ENCODE data around the gene ADGRL4.

ADGRL4 gene

GRCh38 chr1:79006564-79006963, at the start of gene ADGRL4:
TSS of gene ADGRL4 (minus strand) at chr1:79006730. CDS start at chr1:79006654, 76 bp downstream.
- peak within 1 kb of the TSS; percentile 62 for H3K4me3 ChIP-seq (ENCODE audit: low read length)
- TF ChIP-seq, protein P1, sequence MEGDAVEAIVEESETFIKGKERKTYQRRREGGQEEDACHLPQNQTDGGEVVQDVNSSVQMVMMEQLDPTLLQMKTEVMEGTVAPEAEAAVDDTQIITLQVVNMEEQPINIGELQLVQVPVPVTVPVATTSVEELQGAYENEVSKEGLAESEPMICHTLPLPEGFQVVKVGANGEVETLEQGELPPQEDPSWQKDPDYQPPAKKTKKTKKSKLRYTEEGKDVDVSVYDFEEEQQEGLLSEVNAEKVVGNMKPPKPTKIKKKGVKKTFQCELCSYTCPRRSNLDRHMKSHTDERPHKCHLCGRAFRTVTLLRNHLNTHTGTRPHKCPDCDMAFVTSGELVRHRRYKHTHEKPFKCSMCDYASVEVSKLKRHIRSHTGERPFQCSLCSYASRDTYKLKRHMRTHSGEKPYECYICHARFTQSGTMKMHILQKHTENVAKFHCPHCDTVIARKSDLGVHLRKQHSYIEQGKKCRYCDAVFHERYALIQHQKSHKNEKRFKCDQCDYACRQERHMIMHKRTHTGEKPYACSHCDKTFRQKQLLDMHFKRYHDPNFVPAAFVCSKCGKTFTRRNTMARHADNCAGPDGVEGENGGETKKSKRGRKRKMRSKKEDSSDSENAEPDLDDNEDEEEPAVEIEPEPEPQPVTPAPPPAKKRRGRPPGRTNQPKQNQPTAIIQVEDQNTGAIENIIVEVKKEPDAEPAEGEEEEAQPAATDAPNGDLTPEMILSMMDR (conservative IDR thresholded peaks at IDR 0.05; ENCODE audit: low read length): no peak
- peak; percentile 57 for DNase-seq (ENCODE audit: low read depth)

GRCh38 chr1:79055856-79056255, 49.3 kb upstream of the ADGRL4 start:
- no peak for DNase-seq (ENCODE audit: low read depth)
- TF ChIP-seq, protein P1 (conservative IDR thresholded peaks at IDR 0.05; ENCODE audit: low read length): no peak

GRCh38 chr1:79052829-79053449, 46.4 kb upstream of the ADGRL4 start:
- peak overlapping the region; percentile 34 for H3K4me3 ChIP-seq (ENCODE audit: low read length)
- TF ChIP-seq, protein P1 (conservative IDR thresholded peaks at IDR 0.05; ENCODE audit: low read length): no peak
- no peak for DNase-seq (ENCODE audit: low read depth)

More at GRCh38 chr1:79055856-79056255, 49.3 kb upstream of the ADGRL4 start:
- no peak overlapping the region for H3K4me3 ChIP-seq (ENCODE audit: low read length)

DNA sequence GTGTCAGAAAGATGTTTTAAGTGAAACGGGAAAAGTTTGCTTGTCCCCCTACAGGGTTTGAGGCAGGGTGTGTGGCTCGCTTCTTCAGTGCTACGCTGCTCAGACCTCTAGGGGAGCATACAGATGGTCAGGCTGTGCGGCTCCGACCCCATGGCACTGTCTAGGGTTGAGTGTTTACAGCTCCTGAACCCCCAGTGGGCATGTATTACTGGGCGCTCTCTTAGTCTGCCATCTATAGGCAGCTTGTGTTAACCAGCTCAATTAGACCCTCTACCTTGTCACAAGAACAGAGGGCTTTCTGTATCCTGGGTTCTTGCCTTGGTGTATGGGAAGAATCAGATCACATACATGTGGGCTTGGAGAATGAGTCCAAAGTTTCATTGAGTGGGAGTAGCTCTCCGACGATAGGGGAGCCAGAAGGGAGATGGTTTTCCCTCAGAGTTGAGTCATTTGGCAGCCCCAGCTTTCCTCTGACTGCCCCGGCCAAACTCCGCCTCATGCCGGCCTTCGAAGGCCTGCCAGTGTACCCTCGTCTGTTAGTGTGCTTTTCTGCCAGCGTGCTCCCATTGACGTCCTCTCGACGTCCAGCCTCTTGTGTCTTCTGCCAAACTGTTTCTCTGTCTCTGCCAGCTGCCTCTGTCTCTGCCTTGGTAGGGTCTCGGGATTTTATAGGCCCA, 38.6 kb upstream of the ADGRL4 start:
- DNase-seq (ENCODE audit: low read depth): no peak
- H3K4me3 ChIP-seq (ENCODE audit: low read length): no peak overlapping the region
- TF ChIP-seq, protein P1 (conservative IDR thresholded peaks at IDR 0.05; ENCODE audit: low read length): no peak

- no peak overlapping the region for H3K4me3 ChIP-seq (ENCODE audit: low read length)
- peak; percentile 90 for DNase-seq (ENCODE audit: low read depth)
- TF ChIP-seq, protein P1 (conservative IDR thresholded peaks at IDR 0.05; ENCODE audit: low read length): no peak
Measured at GRCh38 chr1:79043506-79043905, 37.0 kb upstream of the ADGRL4 start.

GRCh38 chr1:79042539-79042938, 36.0 kb upstream of the ADGRL4 start:
- TF ChIP-seq, protein P1 (conservative IDR thresholded peaks at IDR 0.05; ENCODE audit: low read length): no peak
- H3K4me3 ChIP-seq (ENCODE audit: low read length): no peak overlapping the region
- DNase-seq (ENCODE audit: low read depth): no peak

- H3K4me3 ChIP-seq (ENCODE audit: low read length): no peak overlapping the region
- peak; percentile 75 for DNase-seq (ENCODE audit: low read depth)
- TF ChIP-seq, protein P1 (conservative IDR thresholded peaks at IDR 0.05; ENCODE audit: low read length): no peak
Measured at GRCh38 chr1:79042117-79042516, 35.6 kb upstream of the ADGRL4 start.

Data from AG10803 (cell line).